Ascending aorta (tissue), 2 donors: ENCODE results near the gene WRNIP1. TPM values are rescaled to one million over a fixed set of nuclear protein-coding genes. Genes with fewer than 3 reads are reported as not detected.

Source experiments
- DNase-seq, 2 donors: peaks; one replicate each; pipeline ENCODE4 v3.0.0-alpha.2; 2019; ENCODE audit warnings: low spot score in 2 of 2
- H3K27ac ChIP-seq, 2 donors: fragments of 200-600 bp; sonication (generic); one replicate each; pipeline ENCODE4 v1.5.1; 2016 to 2017; ENCODE audit warnings: mild to moderate bottlenecking in 1 of 2
- H3K27me3 ChIP-seq: fragments of 200-600 bp; sonication (generic); one replicate; pipeline ENCODE4 v1.5.1; 2017
- H3K36me3 ChIP-seq, 2 donors: fragments of 200-600 bp; sonication (generic); one replicate each; pipeline ENCODE4 v1.5.1; 2016
- H3K4me1 ChIP-seq, 2 donors: fragments of 200-600 bp; sonication (generic); one replicate each; pipeline ENCODE4 v1.5.1; 2016 to 2017; ENCODE audit warnings: mild to moderate bottlenecking in 1 of 2
- H3K4me3 ChIP-seq, 2 donors: fragments of 200-600 bp; sonication (generic); one replicate each; pipeline ENCODE4 v1.5.1; 2016 to 2017; ENCODE audit warnings: mild to moderate bottlenecking in 1 of 2
- H3K9me3 ChIP-seq, 2 donors: fragments of 200-600 bp; sonication (generic); one replicate each; pipeline ENCODE4 v1.5.1; 2016
- CTCF ChIP-seq, 3 experiments: fragments of 200-600 bp in 2 of 3; fragments of 450-650 bp in 1 of 3; sonication (generic) in 2 of 3; IDR thresholded peaks; one replicate each; pipeline ENCODE4 v1.5.1; 2016 to 2019; ENCODE audit warnings: antibody characterized with exemption in 3 of 3, mild to moderate bottlenecking in 1 of 3, moderate library complexity in 1 of 3
- intact Hi-C: fragments of 100-400 bp; cut with DNase I; formaldehyde crosslinking; loops from one replicate; pipeline ENCODE4 v1.15.1; 2023
- total RNA-seq: library from RNA; depleted of rRNA; stranded (reverse); fragments of >200 nt; gene quantifications from one replicate; pipeline ENCODE4 v1.1.0, GENCODE V29; 2016

WRNIP1 gene
- total RNA-seq, 1 donor from 2014 or later, result 100 TPM

- H3K27me3 ChIP-seq, result no peaks in the 10 kb centered on the region
- no peaks in the 10 kb centered on the region for H3K9me3 ChIP-seq
- intact Hi-C loops, result loop anchor here (2.0 kb wide), 1 partner anchor 195 kb away; no protein-coding TSS in a partner anchor
- no peak for TF ChIP-seq CTCF (IDR thresholded peaks at IDR 0.05)
- no peak for DNase-seq
- H3K27ac ChIP-seq, result no peak overlapping the region
- H3K36me3 ChIP-seq, result no peaks in the 10 kb centered on the region
- peaks cover 0 to 8% of the 10 kb centered on the region in 2 donors for H3K4me1 ChIP-seq
- no peak overlapping the region for H3K4me3 ChIP-seq
Measured at GRCh38 chr6:2737885-2738284, 27.3 kb upstream of the WRNIP1 start.

- Histone ChIP-seq H3K4me3 (no peak overlapping the region), H3K9me3 (no peaks in the 10 kb centered on the region), H3K4me1 (peaks cover 0 to 6% of the 10 kb centered on the region in 2 donors), H3K36me3 (no peaks in the 10 kb centered on the region), H3K27ac (no peak overlapping the region), H3K27me3 (no peaks in the 10 kb centered on the region)
- peak in 1 of 2 donors; percentile 78 for DNase-seq
- TF ChIP-seq CTCF (IDR thresholded peaks at IDR 0.05), result peak; percentile 64 to 74 (median 68)
- intact Hi-C loops, result loop anchor here (2.0 kb wide), 1 partner anchor 194 kb away; no protein-coding TSS in a partner anchor
Measured at GRCh38 chr6:2738373-2738979, 26.7 kb upstream of the WRNIP1 start.

- intact Hi-C loops, result loop anchor here (2.0 kb wide), 1 partner anchor 193 kb away; no protein-coding TSS in a partner anchor
- Histone ChIP-seq H3K27ac (no peak overlapping the region), H3K36me3 (no peaks in the 10 kb centered on the region), H3K9me3 (no peaks in the 10 kb centered on the region), H3K4me1 (peaks cover 0 to under 1% of the 10 kb centered on the region in 2 donors), H3K27me3 (no peaks in the 10 kb centered on the region), H3K4me3 (no peak overlapping the region)
- DNase-seq, result no peak
- no peak for TF ChIP-seq CTCF (IDR thresholded peaks at IDR 0.05)
Measured at GRCh38 chr6:2739335-2739734, 25.9 kb upstream of the WRNIP1 start.

GRCh38 chr6:2740581-2740980, 24.6 kb upstream of the WRNIP1 start:
- H3K27ac ChIP-seq, result no peak overlapping the region
- peaks cover 0 to 3% of the 10 kb centered on the region in 2 donors for H3K4me1 ChIP-seq
- no peak overlapping the region for H3K4me3 ChIP-seq
- DNase-seq, result no peak
- H3K27me3 ChIP-seq, result no peaks in the 10 kb centered on the region
- H3K36me3 ChIP-seq, result no peaks in the 10 kb centered on the region
- no peaks in the 10 kb centered on the region for H3K9me3 ChIP-seq
- intact Hi-C loops, result no loop called here
- TF ChIP-seq CTCF (IDR thresholded peaks at IDR 0.05), result no peak

- TF ChIP-seq CTCF (IDR thresholded peaks at IDR 0.05), result no peak
- H3K9me3 ChIP-seq, result no peaks in the 10 kb centered on the region
- H3K27ac ChIP-seq, result no peak overlapping the region
- intact Hi-C loops, result no loop called here
- H3K4me3 ChIP-seq, result no peak overlapping the region
- no peaks in the 10 kb centered on the region for H3K36me3 ChIP-seq
- H3K4me1 ChIP-seq, result peaks cover 0 to 3% of the 10 kb centered on the region in 2 donors
- H3K27me3 ChIP-seq, result no peaks in the 10 kb centered on the region
- no peak for DNase-seq
Measured at GRCh38 chr6:2741756-2742155, 23.4 kb upstream of the WRNIP1 start.
